Neural progenitor cell (in vitro differentiated cells): ENCODE data around the gene ADAMTSL1.

Experiments
- CTCF ChIP-seq: fragments of 200-600 bp; sonication (generic); IDR thresholded peaks from 2 replicates; pipeline ENCODE4 v1.5.1; 2017; ENCODE audit warnings: antibody characterized with exemption, mild to moderate bottlenecking
- EZH2phosphoT487 ChIP-seq: fragments of 200-600 bp; sonication (generic); IDR thresholded peaks from 2 replicates; pipeline ENCODE4 v1.6.1; 2017; ENCODE audit warnings: antibody characterized with exemption

GRCh38 chr9:18463991-18464390 lies 10.0 kb upstream of the ADAMTSL1 start:
- TF ChIP-seq EZH2phosphoT487 (no peak), CTCF (no peak)
